Uterus (tissue), 2 donors: ENCODE results near the gene FILIP1.

ENCODE experiments used
- POLR2A ChIP-seq, 2 donors: fragments of 450-650 bp; IDR thresholded peaks; one replicate each; pipeline ENCODE4 v1.6.1; 2016; ENCODE audit warnings: antibody characterized with exemption in 2 of 2, mild to moderate bottlenecking in 1 of 2, moderate library complexity in 1 of 2
- TF ChIP-seq, protein P1 (sequence below), 4 experiments: fragments of 200-600 bp in 2 of 4; fragments of 450-650 bp in 2 of 4; sonication (generic) in 2 of 4; IDR thresholded peaks; one replicate each; pipeline ENCODE4 v1.5.1; 2016 to 2019; ENCODE audit warnings: antibody characterized with exemption in 4 of 4, mild to moderate bottlenecking in 2 of 4, moderate library complexity in 1 of 4

DNA sequence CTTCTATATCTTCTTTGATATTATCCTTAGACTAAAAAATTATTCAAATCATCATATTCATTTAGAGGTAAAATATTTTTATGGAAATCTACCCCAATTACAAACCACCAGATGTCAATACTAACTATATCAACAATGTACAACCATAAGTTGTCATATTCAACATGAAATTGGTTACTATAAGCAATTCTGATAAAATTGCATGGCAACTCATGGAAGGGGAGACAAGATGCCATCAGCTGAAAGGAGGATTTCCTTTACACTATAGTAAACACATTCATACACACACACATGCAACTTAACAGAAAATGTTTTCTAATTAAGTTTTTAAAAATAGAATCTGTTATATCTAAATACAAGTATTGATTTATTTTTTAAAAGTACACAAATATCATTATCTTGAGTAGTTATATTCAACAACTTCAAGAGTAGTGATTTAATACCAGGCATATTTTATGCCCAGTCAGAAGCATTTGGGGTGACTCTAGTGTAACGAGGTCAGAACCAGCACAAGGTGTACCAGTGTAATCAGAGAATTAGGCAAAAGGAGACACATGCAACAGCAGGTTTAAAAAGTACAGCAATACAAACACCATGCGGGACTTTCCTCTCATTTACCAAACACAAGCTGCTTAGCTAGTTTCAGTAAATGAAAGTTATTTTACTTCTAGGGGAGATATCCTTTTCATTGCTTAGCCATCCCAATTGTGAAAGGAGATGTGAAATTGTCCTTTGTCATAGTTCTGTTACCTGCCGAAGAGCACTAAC lies 1.0 kb downstream of the FILIP1 start:
- TF ChIP-seq, protein P1, sequence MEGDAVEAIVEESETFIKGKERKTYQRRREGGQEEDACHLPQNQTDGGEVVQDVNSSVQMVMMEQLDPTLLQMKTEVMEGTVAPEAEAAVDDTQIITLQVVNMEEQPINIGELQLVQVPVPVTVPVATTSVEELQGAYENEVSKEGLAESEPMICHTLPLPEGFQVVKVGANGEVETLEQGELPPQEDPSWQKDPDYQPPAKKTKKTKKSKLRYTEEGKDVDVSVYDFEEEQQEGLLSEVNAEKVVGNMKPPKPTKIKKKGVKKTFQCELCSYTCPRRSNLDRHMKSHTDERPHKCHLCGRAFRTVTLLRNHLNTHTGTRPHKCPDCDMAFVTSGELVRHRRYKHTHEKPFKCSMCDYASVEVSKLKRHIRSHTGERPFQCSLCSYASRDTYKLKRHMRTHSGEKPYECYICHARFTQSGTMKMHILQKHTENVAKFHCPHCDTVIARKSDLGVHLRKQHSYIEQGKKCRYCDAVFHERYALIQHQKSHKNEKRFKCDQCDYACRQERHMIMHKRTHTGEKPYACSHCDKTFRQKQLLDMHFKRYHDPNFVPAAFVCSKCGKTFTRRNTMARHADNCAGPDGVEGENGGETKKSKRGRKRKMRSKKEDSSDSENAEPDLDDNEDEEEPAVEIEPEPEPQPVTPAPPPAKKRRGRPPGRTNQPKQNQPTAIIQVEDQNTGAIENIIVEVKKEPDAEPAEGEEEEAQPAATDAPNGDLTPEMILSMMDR (IDR thresholded peaks at IDR 0.05), result no peak
- TF ChIP-seq POLR2A (IDR thresholded peaks at IDR 0.05), result no peak
